Vagina (tissue), 2 donors: ENCODE results near the gene KAZN.

Experiments
- CTCF ChIP-seq, 3 experiments: fragments of 450-650 bp in 2 of 3; fragments of 200-600 bp in 1 of 3; sonication (generic) in 1 of 3; IDR thresholded peaks; one replicate each; pipeline ENCODE4 v1.5.1; 2017 to 2019; ENCODE audit warnings: antibody characterized with exemption in 3 of 3, mild to moderate bottlenecking in 2 of 3, moderate library complexity in 2 of 3
- POLR2A ChIP-seq, 2 donors: fragments of 450-650 bp; IDR thresholded peaks; one replicate each; pipeline ENCODE4 v1.6.1; 2017; ENCODE audit warnings: antibody characterized with exemption in 2 of 2, mild to moderate bottlenecking in 2 of 2, moderate library complexity in 2 of 2
- POLR2AphosphoS5 ChIP-seq, 2 donors: sonication (generic); formaldehyde crosslinking; IDR thresholded peaks; one replicate each; pipeline ENCODE4 v1.9.0; 2017; ENCODE audit warnings: antibody characterized with exemption in 2 of 2, mild to moderate bottlenecking in 2 of 2, low read depth in 1 of 2; ENCODE audit not compliant: insufficient read depth in 1 of 2

- TF ChIP-seq CTCF (IDR thresholded peaks at IDR 0.05) (no peak), POLR2AphosphoS5 (IDR thresholded peaks at IDR 0.05; ENCODE audit: insufficient read depth in 1 of 2, low read depth in 1 of 2) (no peak), POLR2A (IDR thresholded peaks at IDR 0.05) (no peak)
These were observed 496.4 kb downstream of the KAZN start for GRCh38 chr1:15094719-15095495.
